Keratinocyte (primary cell): ENCODE data around the gene SH3BGRL3.

Experiments used
- EZH2 ChIP-seq: IDR thresholded peaks from one replicate; pipeline ENCODE4 v1.6.1; 2012; ENCODE audit warnings: inconsistent platforms, mild to moderate bottlenecking, low read length, moderate library complexity
- TF ChIP-seq, protein P1 (sequence below), 3 experiments: IDR thresholded peaks in 1 of 3; conservative IDR thresholded peaks in 1 of 3; optimal IDR thresholded peaks in 1 of 3; 2 replicates in 2 of 3; 3 replicates in 1 of 3; pipeline versions ENCODE3 to v1.5.1; 2011; ENCODE audit warnings: low read length in 3 of 3, mild to moderate bottlenecking in 3 of 3, moderate library complexity in 2 of 3, control low read depth in 1 of 3, inconsistent platforms in 1 of 3; ENCODE audit not compliant: insufficient read depth in 2 of 3; ENCODE audit errors: extremely low read depth in 1 of 3

DNA sequence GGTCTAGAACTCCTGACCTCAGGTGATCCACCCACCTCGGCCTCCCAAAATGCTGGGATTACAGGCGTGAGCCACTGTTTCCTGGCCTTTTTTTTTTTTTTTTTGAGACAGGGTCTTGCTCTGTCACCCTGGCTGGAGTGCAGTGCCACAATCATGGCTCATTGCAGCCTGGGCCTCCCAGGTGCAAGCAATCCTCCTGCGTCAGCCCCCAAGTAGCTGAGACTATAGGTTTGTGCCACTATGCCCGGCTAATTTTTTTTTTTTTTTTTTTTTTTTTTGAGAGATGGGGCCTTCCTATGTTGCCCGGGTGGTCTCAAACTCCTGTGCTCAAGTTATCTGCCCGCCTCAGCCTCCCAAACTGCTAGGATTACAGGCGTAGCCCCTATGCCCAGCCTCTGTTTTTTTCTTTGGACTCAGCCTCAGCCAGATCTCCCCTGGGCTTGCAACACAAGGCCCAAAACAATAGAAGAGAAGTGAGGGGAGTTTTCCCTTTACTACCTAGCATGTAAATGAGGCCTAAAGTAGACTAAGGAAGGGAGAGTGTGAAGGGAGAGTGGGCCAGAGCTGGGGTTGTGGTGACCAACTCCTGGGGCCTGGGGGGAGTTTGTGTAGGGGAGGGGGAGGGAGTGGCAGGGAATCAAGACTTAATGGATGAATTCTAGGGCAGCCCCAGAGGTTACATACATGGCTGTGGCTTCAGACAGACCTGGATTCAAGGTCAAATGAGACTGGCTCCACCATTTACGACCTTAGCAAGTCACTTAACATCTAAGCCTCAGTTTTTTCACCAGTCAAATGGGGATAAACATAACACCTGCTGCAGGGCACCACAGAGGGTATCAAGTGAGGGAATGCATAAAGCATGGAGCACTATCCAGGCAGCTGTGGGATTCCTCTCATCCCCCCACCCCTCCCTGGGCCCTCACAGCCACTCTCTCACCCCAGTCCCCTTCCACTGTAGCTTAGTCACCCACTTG, 36.3 kb downstream of the SH3BGRL3 start:
- TF ChIP-seq, protein P1, sequence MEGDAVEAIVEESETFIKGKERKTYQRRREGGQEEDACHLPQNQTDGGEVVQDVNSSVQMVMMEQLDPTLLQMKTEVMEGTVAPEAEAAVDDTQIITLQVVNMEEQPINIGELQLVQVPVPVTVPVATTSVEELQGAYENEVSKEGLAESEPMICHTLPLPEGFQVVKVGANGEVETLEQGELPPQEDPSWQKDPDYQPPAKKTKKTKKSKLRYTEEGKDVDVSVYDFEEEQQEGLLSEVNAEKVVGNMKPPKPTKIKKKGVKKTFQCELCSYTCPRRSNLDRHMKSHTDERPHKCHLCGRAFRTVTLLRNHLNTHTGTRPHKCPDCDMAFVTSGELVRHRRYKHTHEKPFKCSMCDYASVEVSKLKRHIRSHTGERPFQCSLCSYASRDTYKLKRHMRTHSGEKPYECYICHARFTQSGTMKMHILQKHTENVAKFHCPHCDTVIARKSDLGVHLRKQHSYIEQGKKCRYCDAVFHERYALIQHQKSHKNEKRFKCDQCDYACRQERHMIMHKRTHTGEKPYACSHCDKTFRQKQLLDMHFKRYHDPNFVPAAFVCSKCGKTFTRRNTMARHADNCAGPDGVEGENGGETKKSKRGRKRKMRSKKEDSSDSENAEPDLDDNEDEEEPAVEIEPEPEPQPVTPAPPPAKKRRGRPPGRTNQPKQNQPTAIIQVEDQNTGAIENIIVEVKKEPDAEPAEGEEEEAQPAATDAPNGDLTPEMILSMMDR (optimal IDR thresholded peaks at IDR 0.05 in 1 of 3, IDR thresholded peaks at IDR 0.05 in 1 of 3, conservative IDR thresholded peaks at IDR 0.05 in 1 of 3; ENCODE audit: extremely low read depth in 1 of 3, insufficient read depth in 2 of 3, low read length in 3 of 3), result no peak
- no peak for TF ChIP-seq EZH2
